Natural killer cell (primary cell): ENCODE measurements around the gene PIGC. TPM values are rescaled to one million over a fixed set of nuclear protein-coding genes. Genes with fewer than 3 reads are reported as not detected.
A peak's percentile ranks its signal among the peaks of the same experiment; 100 is the strongest.

Experiments used
- ATAC-seq, 3 donors: fragments of 150-1000 bp in 2 of 3; fragments of 200-7000 bp in 1 of 3; cut with Tn5 transposase; 1 replicate in 1 of 3; 2 replicates in 2 of 3; pipeline ENCODE4 v1.10.0; 2021; ENCODE audit warnings: mild to moderate bottlenecking in 2 of 3, moderate library complexity in 2 of 3
- DNase-seq, 2 donors: peaks; one replicate each; pipeline versions ENCODE4 v3.0.0 to v3.0.0-alpha.2; 2013 to 2021; ENCODE audit warnings: mixed read lengths in 1 of 2
- H3K27ac ChIP-seq: one replicate; pipeline ENCODE4 v1.5.1; 2013; ENCODE audit warnings: mild to moderate bottlenecking, low read length
- H3K27me3 ChIP-seq: one replicate; pipeline ENCODE4 v1.6.1; 2013; ENCODE audit warnings: low read length; ENCODE audit not compliant: control insufficient read depth, insufficient read depth
- H3K36me3 ChIP-seq: one replicate; pipeline ENCODE4 v1.6.1; 2013; ENCODE audit warnings: low read length; ENCODE audit not compliant: control insufficient read depth, insufficient read depth
- H3K4me1 ChIP-seq: one replicate; pipeline ENCODE4 v1.6.1; 2013; ENCODE audit warnings: low read length; ENCODE audit not compliant: control insufficient read depth, insufficient read depth
- H3K4me3 ChIP-seq: one replicate; pipeline ENCODE4 v1.5.1; 2013; ENCODE audit warnings: low read length
- H3K9me3 ChIP-seq: one replicate; pipeline ENCODE4 v1.6.1; 2013; ENCODE audit warnings: low read length; ENCODE audit not compliant: control insufficient read depth, insufficient read depth
- H3K27ac Mint-ChIP-seq, 2 donors: one replicate each; pipeline ENCODE4 v1.8.0; 2022; ENCODE audit warnings: mild to moderate bottlenecking in 2 of 2, mixed read lengths in 2 of 2, moderate library complexity in 1 of 2
- H3K27me3 Mint-ChIP-seq, 2 donors: one replicate each; pipeline ENCODE4 v1.8.0; 2022; ENCODE audit warnings: low read depth in 2 of 2, mixed read lengths in 2 of 2
- H3K36me3 Mint-ChIP-seq: one replicate; pipeline ENCODE4 v1.8.0; 2022; ENCODE audit warnings: mixed read lengths
- H3K4me1 Mint-ChIP-seq, 2 donors: one replicate each; pipeline ENCODE4 v1.8.0; 2022; ENCODE audit warnings: mixed read lengths in 2 of 2
- H3K4me3 Mint-ChIP-seq: one replicate; pipeline ENCODE4 v1.8.0; 2022; ENCODE audit warnings: mild to moderate bottlenecking, moderate library complexity, mixed read lengths
- H3K9me3 Mint-ChIP-seq, 2 donors: one replicate each; pipeline ENCODE4 v1.8.0; 2022; ENCODE audit warnings: mixed read lengths in 2 of 2
- WGBS: methylation state at CpG from one replicate; pipeline ENCODE4 v1.1.7; 2013; ENCODE audit warnings: missing lambda C conversion rate; ENCODE audit not compliant: insufficient coverage; 5-methylcytosine and 5-hydroxymethylcytosine counted together
- intact Hi-C: fragments of 100-400 bp; cut with micrococcal nuclease; formaldehyde crosslinking; loops from one replicate; pipeline ENCODE4 v1.14.2; 2022
- total RNA-seq, 4 donors: library from RNA; stranded (reverse); fragments of 120-200 nt in 1 of 4; gene quantifications; one replicate each; pipeline versions ENCODE4 v1.2.3 to v1.2.4, GENCODE V29; 2013 to 2022
- TF ChIP-seq, protein P1 (sequence below): fragments of 200-600 bp; IDR thresholded peaks from one replicate; pipeline ENCODE4 v1.8.0; 2022; ENCODE audit warnings: antibody characterized with exemption

Gene PIGC
- 10 to 100 TPM; 27.9 to 35.7 (median 30.4) TPM for total RNA-seq
- total RNA-seq (2013) = 41.4 TPM

- Histone ChIP-seq H3K4me3 (peak within 1 kb of the TSS; percentile 89), H3K27ac (peak within 1 kb of the TSS; percentile 83), H3K9me3 (no peaks in the 10 kb centered on the region), H3K27me3 (no peaks in the 10 kb centered on the region), H3K4me1 (peaks cover 5% of the 10 kb centered on the region), H3K36me3 (no peaks in the 10 kb centered on the region)
- ATAC-seq (peak; percentile 99 to 100 (median 99)), DNase-seq (peak; percentile 86 to 96)
- TF ChIP-seq, protein P1, sequence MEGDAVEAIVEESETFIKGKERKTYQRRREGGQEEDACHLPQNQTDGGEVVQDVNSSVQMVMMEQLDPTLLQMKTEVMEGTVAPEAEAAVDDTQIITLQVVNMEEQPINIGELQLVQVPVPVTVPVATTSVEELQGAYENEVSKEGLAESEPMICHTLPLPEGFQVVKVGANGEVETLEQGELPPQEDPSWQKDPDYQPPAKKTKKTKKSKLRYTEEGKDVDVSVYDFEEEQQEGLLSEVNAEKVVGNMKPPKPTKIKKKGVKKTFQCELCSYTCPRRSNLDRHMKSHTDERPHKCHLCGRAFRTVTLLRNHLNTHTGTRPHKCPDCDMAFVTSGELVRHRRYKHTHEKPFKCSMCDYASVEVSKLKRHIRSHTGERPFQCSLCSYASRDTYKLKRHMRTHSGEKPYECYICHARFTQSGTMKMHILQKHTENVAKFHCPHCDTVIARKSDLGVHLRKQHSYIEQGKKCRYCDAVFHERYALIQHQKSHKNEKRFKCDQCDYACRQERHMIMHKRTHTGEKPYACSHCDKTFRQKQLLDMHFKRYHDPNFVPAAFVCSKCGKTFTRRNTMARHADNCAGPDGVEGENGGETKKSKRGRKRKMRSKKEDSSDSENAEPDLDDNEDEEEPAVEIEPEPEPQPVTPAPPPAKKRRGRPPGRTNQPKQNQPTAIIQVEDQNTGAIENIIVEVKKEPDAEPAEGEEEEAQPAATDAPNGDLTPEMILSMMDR = peak; percentile 72
- Mint-ChIP-seq H3K4me1 (peaks cover 45 to 52% of the 10 kb centered on the region in 2 donors), H3K9me3 (no peaks in the 10 kb centered on the region), H3K27me3 (no peaks in the 10 kb centered on the region), H3K4me3 (peak within 1 kb of the TSS; percentile 96), H3K36me3 (peaks cover 13% of the 10 kb centered on the region), H3K27ac (peak within 1 kb of the TSS; percentile 90 to 94)
- intact Hi-C loops = loop anchor here (1.0 to 5.0 kb wide), 6 partner anchors 17 to 642 kb away; no protein-coding TSS in a partner anchor
- 8% methylated on average over 43 of the region's 43 CpGs for WGBS
Observed at GRCh38 chr1:172443666-172444453, at the start of gene PIGC. TSS of gene PIGC (minus strand) at chr1:172444069. CDS start at chr1:172442622, 1,447 bp downstream.

GRCh38 chr1:172492421-172492820 lies 48.6 kb upstream of the PIGC start:
- Mint-ChIP-seq H3K27me3 (peaks cover 23 to 32% of the 10 kb centered on the region in 2 donors), H3K4me1 (no peaks in the 10 kb centered on the region), H3K4me3 (no peak overlapping the region), H3K9me3 (no peaks in the 10 kb centered on the region), H3K36me3 (no peaks in the 10 kb centered on the region), H3K27ac (no peak overlapping the region)
- H3K27ac ChIP-seq = no peak overlapping the region
- no peaks in the 10 kb centered on the region for H3K9me3 ChIP-seq
- no peak overlapping the region for H3K4me3 ChIP-seq
- TF ChIP-seq, protein P1 = no peak
- no peak for ATAC-seq
- DNase-seq = no peak
- no peaks in the 10 kb centered on the region for H3K27me3 ChIP-seq
- no CpG with 5 or more reads among the region's 1 CpG for WGBS
- no peaks in the 10 kb centered on the region for H3K4me1 ChIP-seq
- intact Hi-C loops = no loop called here
- no peaks in the 10 kb centered on the region for H3K36me3 ChIP-seq

DNA sequence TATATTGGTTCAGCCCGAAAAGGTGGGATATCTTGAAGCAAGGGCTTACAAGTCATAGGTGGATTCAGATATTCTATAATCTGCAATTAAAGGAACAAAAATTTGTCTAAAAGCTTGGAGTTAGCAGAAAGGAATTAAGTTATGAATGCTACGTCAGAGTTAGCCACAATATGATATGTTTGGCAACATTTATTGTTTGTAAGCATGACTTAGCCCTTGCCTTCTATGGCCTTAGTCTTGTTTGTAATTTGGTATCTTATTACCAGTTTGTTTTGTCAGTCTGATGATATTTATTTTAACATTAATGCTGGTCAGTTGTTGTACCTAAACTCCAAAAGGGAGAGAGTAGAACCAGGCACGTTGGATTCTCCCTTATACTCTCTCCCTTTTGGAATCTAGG lies 46.0 kb upstream of the PIGC start:
- TF ChIP-seq, protein P1 = no peak
- Histone ChIP-seq H3K27me3 (peaks cover 4% of the 10 kb centered on the region), H3K27ac (no peak overlapping the region), H3K4me3 (no peak overlapping the region), H3K9me3 (no peaks in the 10 kb centered on the region), H3K36me3 (no peaks in the 10 kb centered on the region), H3K4me1 (no peaks in the 10 kb centered on the region)
- Mint-ChIP-seq H3K4me3 (no peak overlapping the region), H3K27ac (no peak overlapping the region), H3K9me3 (no peaks in the 10 kb centered on the region), H3K36me3 (no peaks in the 10 kb centered on the region), H3K27me3 (peaks cover 30 to 39% of the 10 kb centered on the region in 2 donors), H3K4me1 (no peaks in the 10 kb centered on the region)
- ATAC-seq (no peak), DNase-seq (no peak)
- 97% methylated on average over 2 of the region's 3 CpGs for WGBS
- intact Hi-C loops = no loop called here
